Stimulated activated CD4-positive, alpha-beta T cell treated with anti-CD3 and anti-CD28 coated beads, Interleukin-2, amount 100 ng/mL, for 48 hours (primary cell): ENCODE measurements around the gene ENTREP3.

Experiments used
- DNase-seq, 2 donors: peaks; one replicate each; pipeline ENCODE4 v3.0.0-alpha.2; 2020

The ENTREP3 gene

GRCh38 chr1:155277902-155278688 lies 22.8 kb upstream of the ENTREP3 start:
- peak; percentile 62 to 70 for DNase-seq

GRCh38 chr1:155277070-155277901 lies 22.0 kb upstream of the ENTREP3 start, which contains the start of gene HCN3:
Gene HCN3, plus strand, starts transcription at chr1:155277463. Its CDS starts 128 bp downstream, at chr1:155277591.
- DNase-seq = peak; percentile 96 to 97

GRCh38 chr1:155273343-155274245 lies 18.3 kb upstream of the ENTREP3 start, which contains the start of gene CLK2:
Gene CLK2, minus strand, starts transcription at chr1:155273504. Its CDS starts 2,527 bp downstream, at chr1:155270977.
- peak; percentile 92 to 95 for DNase-seq

GRCh38 chr1:155272466-155273342 lies 17.4 kb upstream of the ENTREP3 start:
- no peak for DNase-seq

- no peak for DNase-seq
Measured at GRCh38 chr1:155269381-155269780, 14.1 kb upstream of the ENTREP3 start.

- no peak for DNase-seq
Measured at GRCh38 chr1:155268630-155269029, 13.3 kb upstream of the ENTREP3 start.

- no peak for DNase-seq
Measured at GRCh38 chr1:155267373-155267772, 12.1 kb upstream of the ENTREP3 start.

GRCh38 chr1:155266553-155266952 lies 11.3 kb upstream of the ENTREP3 start:
- DNase-seq = no peak

GRCh38 chr1:155263067-155263466 lies 7.8 kb upstream of the ENTREP3 start:
- no peak for DNase-seq

GRCh38 chr1:155261852-155262673 lies 6.8 kb upstream of the ENTREP3 start, which contains the start of gene SCAMP3:
Gene SCAMP3, minus strand, starts transcription at chr1:155262360. Its CDS starts 209 bp downstream, at chr1:155262151.
- peak; percentile 76 to 79 for DNase-seq

GRCh38 chr1:155261493-155261851 lies 6.2 kb upstream of the ENTREP3 start:
- no peak for DNase-seq

- no peak for DNase-seq
Measured at GRCh38 chr1:155260276-155260675, 5.0 kb upstream of the ENTREP3 start.

- DNase-seq = no peak
Measured at GRCh38 chr1:155256058-155256852, 972 bp upstream of the ENTREP3 start.

- DNase-seq = no peak
Measured at GRCh38 chr1:155254714-155255242, 505 bp downstream of the ENTREP3 start.

- DNase-seq = no peak
Measured at GRCh38 chr1:155254228-155254713, 1.0 kb downstream of the ENTREP3 start.

GRCh38 chr1:155253797-155254196 lies 1.5 kb downstream of the ENTREP3 start:
- DNase-seq = no peak

GRCh38 chr1:155253208-155253607 lies 2.1 kb downstream of the ENTREP3 start:
- no peak for DNase-seq

- DNase-seq = no peak
Measured at GRCh38 chr1:155251566-155251965, 3.7 kb downstream of the ENTREP3 start.
